ENCODE measurements around the gene NFXL1. TPM values are rescaled to one million over a fixed set of nuclear protein-coding genes. Genes with fewer than 3 reads are reported as not detected.
"Not testable (repeated sequence)": the region's sequence is repeated elsewhere in the genome, so short reads cannot be mapped to it uniquely, and the experiment has no call there.

The NFXL1 gene
- polyA plus RNA-seq, 2 of the 4 experiments (the other 2 are of a cell fraction) = 7.1 to 15.7 TPM

DNA sequence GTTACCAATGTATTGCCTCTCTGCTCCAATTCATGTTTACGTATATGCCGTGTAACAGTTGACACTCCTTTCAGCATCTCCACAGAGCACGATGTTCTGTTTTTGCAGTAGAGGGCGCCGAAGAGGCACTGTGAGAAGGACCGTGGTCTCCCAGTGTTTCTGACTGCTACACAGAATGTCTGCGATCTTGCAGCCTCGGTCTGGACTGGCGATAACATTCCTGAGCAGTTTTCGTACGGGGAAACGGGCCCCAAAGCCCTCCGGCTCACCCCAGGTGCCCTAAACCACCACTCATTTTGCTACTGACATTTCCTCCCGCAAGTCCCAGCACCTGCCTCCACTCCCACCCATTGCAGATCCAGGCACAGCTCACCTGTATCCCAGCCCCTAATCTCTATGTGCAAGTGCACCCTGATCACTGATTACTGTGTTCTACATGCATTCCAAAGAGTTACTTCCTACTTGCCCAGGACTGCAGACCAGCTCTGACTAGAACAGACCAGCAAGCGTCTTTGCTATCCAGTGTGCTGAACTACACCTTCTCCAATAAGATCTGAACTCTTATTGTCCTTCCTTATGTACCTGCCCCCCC lies 12.4 kb upstream of the NFXL1 start:
- WGBS (ENCODE audit: missing lambda C conversion rate) = 10% methylated on average over 15 of the region's 15 CpGs
- TF ChIP-seq REST (IDR thresholded peaks at IDR 0.05) = peak; percentile 78
- TF ChIP-seq KDM5A (IDR thresholded peaks at IDR 0.05) = no peak
- peak; percentile 20 to 36; a peak in 4 of 5 replicates for TF ChIP-seq RAD21 (conservative IDR thresholded peaks at IDR 0.05 in 1 of 2, IDR thresholded peaks at IDR 0.05 in 1 of 2)
- TF ChIP-seq SMC3 (IDR thresholded peaks at IDR 0.05) = 0 out of 3 replicates have a peak, but pooled peaks have one; percentile 10
- Histone ChIP-seq H3K4me3 (no peak overlapping the region), H3K9me3 (no peaks in the 10 kb centered on the region), H3K27ac (no peak overlapping the region), H3K4me1 (no peaks in the 10 kb centered on the region), H3K4me2 (peak overlapping the region; percentile 52)
- CTCF ChIA-PET = interaction anchor here (0.9 to 1.1 kb wide), 3 partner anchors 10 to 258 kb away, joined by 3 to 4 read pairs (median 4); no protein-coding TSS in a partner anchor
- peak; percentile 97 to 99 for ATAC-seq
- peak; percentile 24 to 42 for DNase-seq (ENCODE audit: low read depth in 1 of 2, low spot score in 1 of 2)
- no peak for FAIRE-seq
- POLR2A ChIA-PET = no interaction called here

- DNase-seq (ENCODE audit: low read depth in 1 of 2, low spot score in 1 of 2); ATAC-seq; H3K27ac ChIP-seq; H3K9me3 ChIP-seq; H3K4me1 ChIP-seq; H3K4me3 ChIP-seq; FAIRE-seq; H3K4me2 ChIP-seq; POLR2A ChIA-PET: not testable (repeated sequence)
- CTCF ChIA-PET = interaction anchor here (3.0 kb wide), 1 partner anchor 10 kb away, joined by 11 read pairs; no protein-coding TSS in a partner anchor
- WGBS (ENCODE audit: missing lambda C conversion rate) = 9% methylated on average over 8 of the region's 8 CpGs
Observed at GRCh38 chr4:47923261-47923608, 8.9 kb upstream of the NFXL1 start.

- FAIRE-seq; DNase-seq (ENCODE audit: low read depth in 1 of 2, low spot score in 1 of 2); H3K9me3 ChIP-seq; H3K27ac ChIP-seq; H3K4me3 ChIP-seq; H3K4me1 ChIP-seq; ATAC-seq; H3K4me2 ChIP-seq; POLR2A ChIA-PET: not testable (repeated sequence)
- CTCF ChIA-PET = interaction anchor here (3.0 kb wide), 1 partner anchor 11 kb away, joined by 11 read pairs; no protein-coding TSS in a partner anchor
- 19% methylated on average over 9 of the region's 17 CpGs for WGBS (ENCODE audit: missing lambda C conversion rate)
Observed at GRCh38 chr4:47922436-47923260, 8.3 kb upstream of the NFXL1 start.

- FAIRE-seq, ATAC-seq, POLR2A ChIA-PET: not testable (repeated sequence)
Observed at GRCh38 chr4:47917163-47917562, 2.8 kb upstream of the NFXL1 start.

GRCh38 chr4:47915378-47915777 lies 995 bp upstream of the NFXL1 start:
- TF ChIP-seq BHLHE40 (IDR thresholded peaks at IDR 0.05; ENCODE audit: low read depth, low read length) (no peak), TFCP2L1 (CRISPR knock-in tag; IDR thresholded peaks at IDR 0.05) (no peak), E2F6 (IDR thresholded peaks at IDR 0.05; ENCODE audit: borderline replicate concordance, low read depth) (no peak), PHF8 (IDR thresholded peaks at IDR 0.05; ENCODE audit: borderline replicate concordance, low read depth) (no peak), PBX3 (IDR thresholded peaks at IDR 0.05) (no peak)
- FAIRE-seq (no peak), DNase-seq (ENCODE audit: low read depth in 1 of 2, low spot score in 1 of 2) (no peak), ATAC-seq (no peak)
- 61% methylated on average over 3 of the region's 3 CpGs for WGBS (ENCODE audit: missing lambda C conversion rate)
- Histone ChIP-seq H3K4me3 (peak overlapping the region; percentile 94; the same call in 1 of the 3 replicates), H3K4me2 (peak overlapping the region; percentile 94), H3K4me1 (0 out of 3 replicates have a peak, but pooled peaks cover 3% of the 10 kb centered on the region), H3K9me3 (no peaks in the 10 kb centered on the region), H3K27ac (no peak overlapping the region)
- ChIA-PET POLR2A (no interaction called here), CTCF (interaction anchor here (1.9 kb wide), 1 partner anchor 18 kb away, joined by 6 read pairs; no protein-coding TSS in a partner anchor)

More at GRCh38 chr4:47917163-47917562, 2.8 kb upstream of the NFXL1 start:
- 94% methylated on average over 1 of the region's 1 CpG for WGBS (ENCODE audit: missing lambda C conversion rate)
- not testable (repeated sequence) for H3K4me1 ChIP-seq; H3K4me3 ChIP-seq; H3K9me3 ChIP-seq; DNase-seq (ENCODE audit: low read depth in 1 of 2, low spot score in 1 of 2); H3K4me2 ChIP-seq; H3K27ac ChIP-seq
- CTCF ChIA-PET = interaction anchor here (0.9 to 1.9 kb wide), 3 partner anchors 10 to 454 kb away, joined by 3 to 6 read pairs (median 4); partner anchors contain the start of gene COMMD8
